Ishikawa (cell line): Measurements from ENCODE around the gene DPYSL5.

Experiments
- CEBPB ChIP-seq: IDR thresholded peaks from 2 replicates; pipeline ENCODE4 v1.6.1; 2012
- CREB1 ChIP-seq: IDR thresholded peaks from 2 replicates; pipeline ENCODE4 v1.6.1; 2012; ENCODE audit warnings: low read depth
- EGR1 ChIP-seq: IDR thresholded peaks from 2 replicates; pipeline ENCODE4 v1.6.1; 2012
- EP300 ChIP-seq: IDR thresholded peaks from 2 replicates; pipeline ENCODE4 v1.6.1; 2012; ENCODE audit warnings: borderline replicate concordance
- FOXM1 ChIP-seq: IDR thresholded peaks from 2 replicates; pipeline ENCODE4 v1.6.1; 2012; ENCODE audit warnings: low read depth, borderline replicate concordance
- NFIC ChIP-seq: IDR thresholded peaks from 2 replicates; pipeline ENCODE4 v1.6.1; 2012
- RAD21 ChIP-seq: IDR thresholded peaks from 2 replicates; pipeline ENCODE4 v1.6.1; 2012; ENCODE audit warnings: low read depth
- TAF1 ChIP-seq: IDR thresholded peaks from 2 replicates; pipeline ENCODE4 v1.6.1; 2012; ENCODE audit warnings: low read depth, mild to moderate bottlenecking
- USF1 ChIP-seq: IDR thresholded peaks from 2 replicates; pipeline ENCODE4 v1.6.1; 2012
- ZBTB7A ChIP-seq: IDR thresholded peaks from 2 replicates; pipeline ENCODE4 v1.6.1; 2012; ENCODE audit warnings: low read depth

GRCh38 chr2:26952374-26952773 lies 104.4 kb downstream of the DPYSL5 start:
- no peak for TF ChIP-seq FOXM1
- no peak for TF ChIP-seq CEBPB
- no peak for TF ChIP-seq EGR1
- no peak for TF ChIP-seq RAD21
- no peak for TF ChIP-seq EP300
- TF ChIP-seq ZBTB7A: no peak
- no peak for TF ChIP-seq TAF1
- no peak for TF ChIP-seq USF1
- no peak for TF ChIP-seq CREB1
- no peak for TF ChIP-seq NFIC
